Mesothelial cell of epicardium (in vitro differentiated cells): Measurements from ENCODE around the gene NPSR1. TPM values are rescaled to one million over a fixed set of nuclear protein-coding genes. Genes with fewer than 3 reads are reported as not detected.

ENCODE experiments used
- DNase-seq, 2 experiments: peaks; one replicate each; pipeline ENCODE4 v3.0.0; 2021; ENCODE audit warnings: low spot score in 2 of 2; ENCODE audit not compliant: unreplicated experiment in 2 of 2
- H3K27ac Mint-ChIP-seq: 2 replicates; pipeline ENCODE4 v1.8.0; 2021; ENCODE audit warnings: mixed read lengths
- H3K27me3 Mint-ChIP-seq: 2 replicates; pipeline ENCODE4 v1.8.0; 2021; ENCODE audit warnings: low read depth, mixed read lengths
- H3K36me3 Mint-ChIP-seq: 2 replicates; pipeline ENCODE4 v1.8.0; 2021; ENCODE audit warnings: mixed read lengths
- H3K4me1 Mint-ChIP-seq: 2 replicates; pipeline ENCODE4 v1.8.0; 2021; ENCODE audit warnings: mixed read lengths
- H3K4me3 Mint-ChIP-seq: 2 replicates; pipeline ENCODE4 v1.8.0; 2021; ENCODE audit warnings: mild to moderate bottlenecking, moderate library complexity, mixed read lengths
- H3K9me3 Mint-ChIP-seq: 2 replicates; pipeline ENCODE4 v1.8.0; 2021; ENCODE audit warnings: mixed read lengths
- CTCF ChIP-seq: fragments of 200-600 bp; sonication (generic); IDR thresholded peaks from one replicate; pipeline ENCODE4 v1.5.0; 2021; ENCODE audit warnings: antibody characterized with exemption; ENCODE audit not compliant: unreplicated experiment
- total RNA-seq: library from RNA; stranded (reverse); gene quantifications from 3 replicates; pipeline ENCODE4 v1.2.1, GENCODE V29; 2021

NPSR1 gene
- total RNA-seq, 1 donor from 2014 or later, result not detected

- no peaks in the 10 kb centered on the region for H3K36me3 Mint-ChIP-seq
Measured at GRCh38 chr7:34677491-34677890, 19.5 kb downstream of the NPSR1 start.

GRCh38 chr7:34687529-34687928, 29.5 kb downstream of the NPSR1 start:
- H3K4me1 Mint-ChIP-seq, result no peaks in the 10 kb centered on the region
- peaks cover 14% of the 10 kb centered on the region for H3K9me3 Mint-ChIP-seq
- H3K27ac Mint-ChIP-seq, result no peak overlapping the region

More at GRCh38 chr7:34677491-34677890, 19.5 kb downstream of the NPSR1 start:
- DNase-seq, result no peak
- Mint-ChIP-seq H3K9me3 (no peaks in the 10 kb centered on the region), H3K27me3 (no peaks in the 10 kb centered on the region), H3K27ac (no peak overlapping the region), H3K4me3 (no peak overlapping the region), H3K4me1 (no peaks in the 10 kb centered on the region)
- no peak for TF ChIP-seq CTCF

GRCh38 chr7:34696415-34696814, 38.4 kb downstream of the NPSR1 start:
- no peak for DNase-seq
- TF ChIP-seq CTCF, result no peak
- peaks cover 4% of the 10 kb centered on the region for H3K27me3 Mint-ChIP-seq
- H3K9me3 Mint-ChIP-seq, result peaks cover 47% of the 10 kb centered on the region
- H3K36me3 Mint-ChIP-seq, result no peaks in the 10 kb centered on the region
- no peak overlapping the region for H3K27ac Mint-ChIP-seq
- no peaks in the 10 kb centered on the region for H3K4me1 Mint-ChIP-seq
- no peak overlapping the region for H3K4me3 Mint-ChIP-seq

More at GRCh38 chr7:34687529-34687928, 29.5 kb downstream of the NPSR1 start:
- H3K36me3 Mint-ChIP-seq, result no peaks in the 10 kb centered on the region
- no peak overlapping the region for H3K4me3 Mint-ChIP-seq
- no peak for DNase-seq
- no peak for TF ChIP-seq CTCF
- H3K27me3 Mint-ChIP-seq, result peaks cover 8% of the 10 kb centered on the region

- Mint-ChIP-seq H3K27me3 (peaks cover 10% of the 10 kb centered on the region), H3K4me1 (no peaks in the 10 kb centered on the region), H3K9me3 (no peaks in the 10 kb centered on the region), H3K27ac (no peak overlapping the region), H3K36me3 (no peaks in the 10 kb centered on the region), H3K4me3 (no peak overlapping the region)
- no peak for DNase-seq
- no peak for TF ChIP-seq CTCF
Measured at GRCh38 chr7:34709771-34710170, 51.8 kb downstream of the NPSR1 start.

- H3K4me1 Mint-ChIP-seq, result no peaks in the 10 kb centered on the region
- no peak overlapping the region for H3K4me3 Mint-ChIP-seq
- H3K27me3 Mint-ChIP-seq, result peaks cover 15% of the 10 kb centered on the region
- no peak for DNase-seq
- no peak overlapping the region for H3K27ac Mint-ChIP-seq
- TF ChIP-seq CTCF, result no peak
- no peaks in the 10 kb centered on the region for H3K36me3 Mint-ChIP-seq
- no peaks in the 10 kb centered on the region for H3K9me3 Mint-ChIP-seq
Measured at GRCh38 chr7:34718867-34719266, 60.8 kb downstream of the NPSR1 start.

- no peaks in the 10 kb centered on the region for H3K36me3 Mint-ChIP-seq
- peaks cover 18% of the 10 kb centered on the region for H3K27me3 Mint-ChIP-seq
- no peak for DNase-seq
- no peaks in the 10 kb centered on the region for H3K4me1 Mint-ChIP-seq
- H3K4me3 Mint-ChIP-seq, result no peak overlapping the region
- no peak for TF ChIP-seq CTCF
- no peaks in the 10 kb centered on the region for H3K9me3 Mint-ChIP-seq
- H3K27ac Mint-ChIP-seq, result no peak overlapping the region
Measured at GRCh38 chr7:34719636-34720035, 61.6 kb downstream of the NPSR1 start.
